Measurements from ENCODE around the gene VAV1. TPM values are rescaled to one million over a fixed set of nuclear protein-coding genes. Genes with fewer than 3 reads are reported as not detected.
A peak's percentile ranks its signal among the peaks of the same experiment; 100 is the strongest.

Gene VAV1, protein sequence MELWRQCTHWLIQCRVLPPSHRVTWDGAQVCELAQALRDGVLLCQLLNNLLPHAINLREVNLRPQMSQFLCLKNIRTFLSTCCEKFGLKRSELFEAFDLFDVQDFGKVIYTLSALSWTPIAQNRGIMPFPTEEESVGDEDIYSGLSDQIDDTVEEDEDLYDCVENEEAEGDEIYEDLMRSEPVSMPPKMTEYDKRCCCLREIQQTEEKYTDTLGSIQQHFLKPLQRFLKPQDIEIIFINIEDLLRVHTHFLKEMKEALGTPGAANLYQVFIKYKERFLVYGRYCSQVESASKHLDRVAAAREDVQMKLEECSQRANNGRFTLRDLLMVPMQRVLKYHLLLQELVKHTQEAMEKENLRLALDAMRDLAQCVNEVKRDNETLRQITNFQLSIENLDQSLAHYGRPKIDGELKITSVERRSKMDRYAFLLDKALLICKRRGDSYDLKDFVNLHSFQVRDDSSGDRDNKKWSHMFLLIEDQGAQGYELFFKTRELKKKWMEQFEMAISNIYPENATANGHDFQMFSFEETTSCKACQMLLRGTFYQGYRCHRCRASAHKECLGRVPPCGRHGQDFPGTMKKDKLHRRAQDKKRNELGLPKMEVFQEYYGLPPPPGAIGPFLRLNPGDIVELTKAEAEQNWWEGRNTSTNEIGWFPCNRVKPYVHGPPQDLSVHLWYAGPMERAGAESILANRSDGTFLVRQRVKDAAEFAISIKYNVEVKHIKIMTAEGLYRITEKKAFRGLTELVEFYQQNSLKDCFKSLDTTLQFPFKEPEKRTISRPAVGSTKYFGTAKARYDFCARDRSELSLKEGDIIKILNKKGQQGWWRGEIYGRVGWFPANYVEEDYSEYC
- polyA plus RNA-seq (2012; ENCODE audit: insufficient read depth, insufficient read length): 91.5 TPM

DNA sequence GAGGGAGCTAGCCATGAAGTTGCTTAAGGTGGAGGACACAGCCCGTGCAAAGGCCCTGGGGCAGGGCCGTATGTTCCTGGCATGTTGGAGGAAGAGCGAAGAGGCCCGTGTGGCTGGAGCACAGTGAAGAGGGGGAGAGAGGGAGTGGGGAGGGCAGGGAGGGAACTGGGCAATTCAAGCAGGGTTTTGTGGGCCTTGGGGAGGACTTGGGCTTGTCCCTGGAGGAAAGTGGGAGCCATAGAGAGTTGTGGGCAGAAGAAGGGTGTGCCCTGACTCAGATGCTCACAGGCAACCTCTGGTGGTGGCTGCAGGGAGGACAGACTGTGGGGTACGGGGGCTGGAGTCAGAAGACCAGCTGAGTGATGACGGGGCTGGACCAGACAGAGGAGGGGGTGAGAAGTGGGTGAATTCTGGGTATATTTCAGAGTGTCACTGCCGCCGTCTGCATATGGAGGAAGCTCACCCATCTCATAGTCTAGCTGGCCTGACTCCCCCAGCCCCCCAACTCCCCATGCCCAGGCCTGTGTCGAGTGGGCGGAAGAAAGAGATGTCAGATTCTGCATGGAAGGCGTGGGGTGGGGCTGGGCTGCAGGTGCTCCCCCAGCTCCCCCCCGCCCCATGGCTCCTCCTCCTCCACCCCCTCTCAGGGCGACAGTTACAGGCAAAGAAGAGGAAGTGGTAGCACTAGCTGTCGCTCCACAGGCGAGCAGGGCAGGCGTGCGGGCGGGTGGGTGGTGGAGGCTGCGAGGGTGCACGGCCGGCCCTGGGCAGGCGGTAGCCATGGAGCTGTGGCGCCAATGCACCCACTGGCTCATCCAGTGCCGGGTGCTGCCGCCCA lies at the start of gene VAV1:
Gene VAV1, plus strand, starts transcription at position 681 of the 838 bp plus-strand sequence. Its CDS starts 100 bp downstream, at position 781.
- peak within 1 kb of the TSS; percentile 98 for H3K4me3 ChIP-seq (ENCODE audit: low read length)
- DNase-seq (ENCODE audit: low read depth, low spot score): peak; percentile 87

DNA sequence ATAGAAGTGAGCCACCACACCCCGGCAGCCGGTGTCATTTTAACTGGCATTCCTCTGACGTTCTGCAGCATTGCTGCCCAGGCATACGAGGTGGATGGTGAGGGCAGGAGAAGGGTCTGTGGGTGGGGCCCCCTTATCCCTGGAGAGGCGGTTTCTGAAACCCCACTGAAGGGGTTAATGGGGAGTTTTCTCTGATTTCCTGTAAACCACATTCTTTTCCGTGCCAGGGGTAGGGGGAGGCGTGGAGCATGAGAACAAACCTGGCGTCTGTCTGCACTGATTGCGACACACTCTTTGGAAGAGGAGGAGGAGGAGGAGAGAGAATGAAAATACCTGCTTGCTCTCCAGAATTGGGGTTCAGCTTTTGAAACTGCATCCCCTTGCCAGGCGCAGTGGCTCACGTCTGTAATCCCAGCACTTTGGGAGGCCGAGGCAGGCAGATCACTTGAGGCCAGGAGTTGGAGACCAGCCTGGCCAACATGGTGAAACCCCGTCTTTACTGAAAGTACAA lies 49.3 kb upstream of the VAV1 start:
- no peak for DNase-seq (ENCODE audit: low read depth, low spot score)
- H3K4me3 ChIP-seq (ENCODE audit: low read length): no peak overlapping the region

DNA sequence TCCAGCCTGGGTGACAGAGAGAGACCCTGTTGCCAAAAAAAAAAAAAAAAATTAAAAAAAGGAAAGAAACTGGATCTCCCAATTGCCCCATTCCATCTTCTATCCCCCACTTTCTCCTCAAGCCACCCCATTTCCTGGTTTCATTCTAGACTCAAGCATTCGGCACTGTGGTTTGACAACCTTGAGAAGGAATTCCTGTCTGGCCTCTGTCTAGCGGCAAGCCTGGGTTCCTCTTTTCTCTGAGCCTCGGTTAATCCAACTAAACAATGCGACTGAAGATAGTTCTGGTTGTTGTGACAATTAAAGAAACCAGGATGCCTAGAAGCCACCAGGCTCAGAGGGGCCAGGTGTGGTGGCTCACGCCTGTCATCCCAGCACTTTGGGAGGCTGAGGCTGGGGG lies 48.8 kb upstream of the VAV1 start:
- no peak for DNase-seq (ENCODE audit: low read depth, low spot score)
- no peak overlapping the region for H3K4me3 ChIP-seq (ENCODE audit: low read length)

DNA sequence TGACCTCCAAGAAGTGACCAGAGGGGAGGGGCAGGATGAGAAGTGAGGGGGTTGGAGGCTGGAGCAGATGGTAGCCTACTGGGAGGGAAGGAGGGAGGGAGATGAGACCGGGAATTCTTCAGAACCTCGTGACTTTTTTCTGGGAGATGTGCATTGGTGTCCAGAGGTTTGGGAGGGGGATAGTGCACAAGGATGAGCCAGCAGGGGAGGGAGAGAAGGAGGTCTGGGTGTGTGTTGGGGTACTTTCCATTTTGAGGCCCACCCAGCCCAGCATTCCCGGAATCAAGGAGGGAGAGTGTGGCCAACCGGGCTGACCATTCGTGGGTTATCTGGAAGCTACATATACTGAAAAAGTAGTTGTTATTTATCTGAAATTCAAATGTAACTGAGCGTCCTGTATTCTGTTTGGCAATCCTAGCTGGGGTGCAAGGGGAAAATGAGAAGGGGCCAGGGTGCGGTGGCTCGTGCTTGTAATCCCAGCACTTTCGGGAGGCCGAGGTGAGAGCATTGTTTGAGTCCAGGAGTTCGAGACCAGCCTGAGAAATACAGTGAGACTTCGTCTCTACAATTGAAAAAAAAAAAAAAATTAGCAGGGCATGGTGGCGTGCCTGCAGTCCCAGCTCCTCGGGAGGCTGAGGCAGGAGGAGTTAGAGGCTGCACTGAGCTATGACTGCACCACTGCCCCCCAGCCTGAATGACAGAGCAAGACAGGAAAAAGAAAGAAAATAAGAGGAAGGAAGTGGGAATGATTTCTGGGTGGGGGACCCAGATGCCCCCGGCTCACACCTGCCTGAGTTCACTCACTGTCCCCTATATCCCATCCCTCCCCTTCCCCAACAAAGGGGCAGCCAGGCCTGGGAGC lies 47.6 kb upstream of the VAV1 start:
- DNase-seq (ENCODE audit: low read depth, low spot score): no peak
- H3K4me3 ChIP-seq (ENCODE audit: low read length): no peak overlapping the region

DNA sequence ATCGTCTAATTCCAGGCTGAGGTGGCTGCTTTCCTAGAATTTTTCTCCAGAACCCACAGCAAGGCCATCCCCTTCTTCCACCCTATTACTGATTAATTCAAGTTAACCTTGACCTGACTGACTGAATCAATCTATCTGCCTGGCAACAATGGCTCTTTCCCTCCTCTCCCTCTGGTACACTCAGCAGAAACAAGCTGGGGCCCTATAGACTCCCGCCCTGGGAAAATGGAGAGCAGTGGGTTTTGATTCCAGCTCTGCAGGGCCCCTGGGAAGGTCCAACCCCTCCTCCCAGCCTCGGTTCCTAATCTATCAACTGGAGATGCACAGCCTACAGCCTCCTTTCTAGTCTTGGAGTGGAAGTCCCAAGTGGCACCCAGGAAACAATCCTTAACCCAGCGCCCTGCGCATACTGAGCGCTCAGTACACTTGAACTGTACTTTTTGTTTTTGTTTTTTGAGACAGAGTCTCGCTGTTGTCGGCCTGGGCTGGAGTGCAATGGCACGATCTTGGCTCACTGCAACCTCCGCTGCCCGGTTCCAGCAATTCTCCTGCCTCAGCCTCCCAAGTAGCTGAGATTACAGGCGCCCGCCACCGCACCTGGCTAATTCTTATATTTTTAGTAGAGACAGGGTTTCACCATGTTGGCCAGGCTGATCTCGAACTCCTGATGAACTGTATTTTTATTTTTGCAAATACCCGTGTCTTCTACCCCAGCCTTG lies 46.8 kb upstream of the VAV1 start:
- DNase-seq (ENCODE audit: low read depth, low spot score): no peak
- H3K4me3 ChIP-seq (ENCODE audit: low read length): no peak overlapping the region

DNA sequence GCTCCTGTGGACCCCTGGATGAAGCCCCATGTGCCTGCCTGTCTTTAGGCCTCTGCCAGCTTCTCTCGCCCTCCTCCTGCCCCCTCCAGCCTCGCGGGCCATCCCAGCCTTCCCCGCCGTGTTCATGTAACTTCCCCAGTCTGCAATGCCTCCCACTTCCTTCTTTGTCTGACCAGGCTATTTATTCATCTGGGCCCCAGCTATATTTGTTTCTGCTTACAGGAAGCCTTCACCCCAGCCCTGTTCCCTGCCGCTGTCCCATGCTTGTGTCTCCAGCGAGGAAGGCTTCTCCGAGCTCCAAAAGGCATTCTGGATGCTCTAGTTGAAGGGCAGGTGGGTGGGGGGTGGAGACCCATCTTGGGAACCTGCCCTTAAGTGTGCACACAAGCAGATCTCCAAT lies 44.2 kb upstream of the VAV1 start:
- no peak overlapping the region for H3K4me3 ChIP-seq (ENCODE audit: low read length)
- DNase-seq (ENCODE audit: low read depth, low spot score): no peak

DNA sequence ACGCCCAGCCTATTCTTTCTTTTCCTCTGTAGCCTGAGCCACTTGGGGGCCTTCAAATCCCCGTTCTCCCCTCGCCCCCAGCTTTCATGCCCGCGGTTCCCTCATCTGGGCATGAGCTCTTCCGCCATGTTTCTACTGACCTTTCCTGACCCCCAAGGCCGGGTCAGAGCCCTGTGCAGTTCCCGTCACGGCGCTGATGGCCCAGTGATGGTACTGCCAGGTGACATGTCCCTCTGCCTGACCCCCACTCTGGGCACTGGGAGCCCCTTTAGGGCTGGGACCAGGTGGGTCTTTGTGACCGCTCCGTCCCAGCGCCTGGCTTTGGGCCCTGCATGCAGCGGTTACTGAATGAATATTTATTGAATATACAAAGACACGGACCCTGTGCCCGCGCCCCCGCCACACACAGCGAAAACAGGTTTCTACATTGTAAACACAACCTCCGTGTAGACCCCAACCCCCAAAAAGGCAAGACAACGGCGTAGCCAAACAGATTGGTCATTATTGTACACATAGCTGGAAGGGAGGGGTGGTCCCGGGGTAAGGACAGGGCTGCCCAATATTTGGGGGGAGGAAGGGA lies 42.8 kb upstream of the VAV1 start:
- no peak overlapping the region for H3K4me3 ChIP-seq (ENCODE audit: low read length)
- no peak for DNase-seq (ENCODE audit: low read depth, low spot score)

DNA sequence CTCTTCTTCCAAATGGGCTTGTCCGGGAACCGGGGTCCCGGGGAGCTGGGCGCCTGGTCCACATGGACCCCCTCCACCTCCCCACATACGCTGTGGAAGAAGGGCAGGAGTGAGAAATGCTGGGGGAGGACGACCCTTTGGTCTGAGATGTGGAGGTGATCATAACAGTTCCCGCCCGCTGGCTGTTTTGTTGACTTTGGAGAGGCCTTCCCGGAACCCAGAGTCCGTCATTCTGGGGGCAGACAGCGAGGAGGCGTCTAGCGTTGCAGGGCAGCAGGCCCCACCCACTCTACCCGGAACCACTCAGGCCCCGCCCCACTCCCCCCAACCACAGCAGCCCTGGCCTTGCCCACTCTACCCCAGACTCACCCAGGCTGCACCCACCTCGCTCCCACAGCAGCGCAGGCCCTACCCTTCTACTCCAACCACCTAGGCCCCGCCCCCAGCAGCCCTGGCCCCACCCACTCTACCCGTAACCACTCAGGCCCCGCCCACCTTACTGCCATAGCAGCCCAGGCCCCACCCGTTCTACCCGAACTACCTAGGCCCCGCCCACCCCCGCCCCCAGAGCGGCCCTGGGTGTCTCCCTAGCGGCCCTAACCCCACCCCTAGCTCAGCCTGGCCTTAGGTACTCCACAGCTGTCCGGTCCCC lies 42.2 kb upstream of the VAV1 start:
- H3K4me3 ChIP-seq (ENCODE audit: low read length): no peak overlapping the region
- no peak for DNase-seq (ENCODE audit: low read depth, low spot score)

DNA sequence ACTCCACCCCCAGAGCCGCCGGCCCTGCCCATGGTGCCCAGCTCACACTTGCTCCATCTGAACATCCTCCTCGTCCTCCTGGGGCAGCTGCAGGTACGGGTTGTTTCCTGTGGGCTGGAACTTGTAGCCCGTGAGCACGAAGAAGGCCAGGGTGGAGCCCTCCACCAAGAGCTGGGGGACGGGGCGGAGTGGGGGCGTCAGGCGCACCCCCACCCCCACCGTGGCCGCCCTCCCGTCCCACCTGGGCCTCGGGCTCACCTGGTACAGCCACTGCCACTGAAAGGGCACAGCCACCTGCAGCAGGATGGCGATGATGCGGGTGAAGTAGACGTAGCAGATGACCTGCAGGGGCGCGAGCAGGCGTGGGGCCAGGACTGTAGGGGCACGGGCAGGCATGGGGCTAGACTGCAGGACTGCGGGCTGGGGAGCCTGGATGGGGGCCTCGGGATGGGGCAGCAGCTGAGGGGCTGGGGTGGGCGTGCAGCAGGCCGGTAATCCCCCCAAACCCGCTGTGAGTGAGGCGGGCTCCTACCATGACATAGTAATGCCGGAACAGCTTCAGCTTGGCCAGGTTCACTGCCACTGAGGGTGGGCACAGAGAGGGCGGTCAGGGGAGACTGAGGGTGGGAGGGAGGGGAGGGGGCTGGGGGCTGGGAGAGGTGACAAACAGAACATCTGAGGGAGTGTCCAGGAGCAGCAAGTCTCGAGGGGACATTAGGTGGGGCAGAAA lies 41.4 kb upstream of the VAV1 start:
- H3K4me3 ChIP-seq (ENCODE audit: low read length): no peak overlapping the region

DNA sequence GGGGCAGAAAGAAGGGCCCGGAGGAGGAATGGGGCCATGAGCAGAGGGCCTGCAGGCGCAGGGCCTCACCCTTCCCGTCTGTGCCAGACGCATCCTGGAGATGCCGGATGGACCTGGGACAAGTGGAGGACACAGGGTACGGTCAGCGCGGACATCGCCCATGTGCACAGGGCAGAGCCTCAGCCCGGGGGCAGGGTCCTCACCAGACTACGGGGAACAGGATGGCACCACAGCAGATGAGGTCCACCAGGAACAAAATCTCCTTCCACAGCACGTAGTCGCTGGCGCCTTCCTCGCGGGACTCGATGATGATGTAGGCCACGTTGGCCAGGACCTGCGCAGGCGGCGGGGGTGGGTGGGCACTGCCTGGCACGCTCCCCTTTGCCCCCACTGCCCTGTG lies 40.7 kb upstream of the VAV1 start:
- no peak overlapping the region for H3K4me3 ChIP-seq (ENCODE audit: low read length)
- no peak for DNase-seq (ENCODE audit: low read depth, low spot score)

More for the DNA sequence above, 41.4 kb upstream of the VAV1 start:
- no peak for DNase-seq (ENCODE audit: low read depth, low spot score)

DNA sequence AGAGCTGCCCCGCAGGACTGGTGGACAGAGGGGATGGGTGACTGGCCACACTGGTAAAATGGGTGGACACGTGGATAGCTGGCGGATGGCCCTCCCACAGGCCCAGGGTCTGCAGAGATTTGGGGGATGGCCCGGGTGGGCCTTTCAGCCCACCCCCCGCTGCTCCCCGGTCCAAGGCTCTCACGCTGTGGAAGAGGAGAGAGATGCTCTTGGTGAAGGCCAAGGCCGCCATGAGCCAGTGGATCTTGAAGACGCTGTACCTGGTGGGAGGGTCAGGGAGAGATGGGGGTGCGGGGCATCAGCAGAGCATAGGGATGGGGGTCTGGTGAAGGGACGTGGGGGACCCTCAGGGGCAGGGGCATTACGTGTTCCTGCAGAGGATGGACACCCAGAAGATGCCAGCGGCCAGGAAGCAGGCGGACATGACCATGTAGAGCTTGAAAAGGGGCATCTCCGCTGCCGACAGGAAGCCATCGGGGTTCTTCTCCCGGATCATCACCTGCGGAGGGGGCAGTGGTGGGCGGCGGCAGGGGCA lies 39.6 kb upstream of the VAV1 start:
- no peak overlapping the region for H3K4me3 ChIP-seq (ENCODE audit: low read length)
- DNase-seq (ENCODE audit: low read depth, low spot score): no peak

DNA sequence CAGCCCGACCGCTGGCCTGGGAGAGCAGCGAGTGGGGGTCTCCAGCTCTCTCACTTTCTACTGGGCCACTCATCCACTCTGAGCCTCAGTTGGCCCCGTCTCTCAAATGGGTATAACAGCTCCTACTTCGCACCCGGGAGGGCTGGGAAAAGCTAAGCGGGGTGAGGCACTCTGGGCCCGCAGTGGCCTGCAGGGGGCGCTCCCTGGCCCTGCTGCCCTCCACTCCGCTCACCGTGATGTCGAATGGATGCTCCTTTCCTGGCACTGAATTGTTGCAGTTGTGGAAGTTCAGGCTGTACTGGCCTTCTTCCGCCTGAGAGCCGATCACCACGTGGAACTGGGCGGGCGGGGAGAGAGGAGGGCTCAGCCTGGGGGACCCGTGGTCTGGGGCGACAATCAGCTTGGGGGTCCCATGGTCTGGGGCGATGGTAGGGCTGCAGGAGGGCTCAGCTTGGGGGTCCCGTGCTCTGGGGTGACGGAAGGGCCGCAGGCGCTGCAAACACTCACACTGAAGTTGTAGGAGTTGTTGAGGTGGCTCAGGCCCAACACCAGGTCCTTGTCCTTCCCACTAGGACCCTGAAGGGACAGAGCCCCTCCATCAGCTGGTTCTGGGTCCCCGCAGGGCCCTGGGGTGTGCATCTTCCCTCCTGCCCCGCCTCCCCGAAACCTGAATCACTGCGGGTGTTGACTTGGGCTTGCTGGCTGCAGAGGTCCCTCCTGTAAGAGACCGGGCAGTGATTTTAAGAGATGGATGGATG lies 39.0 kb upstream of the VAV1 start:
- H3K4me3 ChIP-seq (ENCODE audit: low read length): no peak overlapping the region
- DNase-seq (ENCODE audit: low read depth, low spot score): no peak

DNA sequence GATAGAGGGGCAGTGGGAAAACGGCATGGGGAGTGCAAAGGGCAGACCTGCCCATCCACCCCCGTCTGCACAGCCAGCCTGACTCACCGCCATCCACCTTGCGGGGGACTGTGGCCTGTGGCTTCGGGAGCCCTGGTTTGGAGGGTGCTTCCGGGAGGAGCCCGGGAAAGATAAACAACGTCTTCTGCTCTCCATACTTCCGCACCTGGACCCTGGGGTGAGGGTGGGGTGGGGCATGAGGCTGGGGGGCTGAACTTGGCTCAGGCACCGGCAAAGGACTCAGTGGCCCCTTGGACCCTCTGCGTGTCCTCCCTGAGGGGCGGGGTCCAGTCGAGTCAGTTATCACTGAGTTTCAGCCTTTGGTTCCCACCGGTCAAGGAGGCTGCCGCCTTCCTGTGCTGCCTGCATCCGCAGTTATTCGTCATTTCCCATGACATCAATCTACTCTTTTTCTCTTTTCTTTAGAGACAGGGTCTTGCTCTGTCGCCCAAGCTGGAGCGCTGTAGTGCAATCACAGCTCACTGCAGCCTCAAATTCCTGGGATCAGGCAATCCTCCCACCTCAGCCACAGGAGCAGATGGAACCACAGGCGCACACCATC lies 38.3 kb upstream of the VAV1 start:
- H3K4me3 ChIP-seq (ENCODE audit: low read length): no peak overlapping the region
- DNase-seq (ENCODE audit: low read depth, low spot score): no peak

DNA sequence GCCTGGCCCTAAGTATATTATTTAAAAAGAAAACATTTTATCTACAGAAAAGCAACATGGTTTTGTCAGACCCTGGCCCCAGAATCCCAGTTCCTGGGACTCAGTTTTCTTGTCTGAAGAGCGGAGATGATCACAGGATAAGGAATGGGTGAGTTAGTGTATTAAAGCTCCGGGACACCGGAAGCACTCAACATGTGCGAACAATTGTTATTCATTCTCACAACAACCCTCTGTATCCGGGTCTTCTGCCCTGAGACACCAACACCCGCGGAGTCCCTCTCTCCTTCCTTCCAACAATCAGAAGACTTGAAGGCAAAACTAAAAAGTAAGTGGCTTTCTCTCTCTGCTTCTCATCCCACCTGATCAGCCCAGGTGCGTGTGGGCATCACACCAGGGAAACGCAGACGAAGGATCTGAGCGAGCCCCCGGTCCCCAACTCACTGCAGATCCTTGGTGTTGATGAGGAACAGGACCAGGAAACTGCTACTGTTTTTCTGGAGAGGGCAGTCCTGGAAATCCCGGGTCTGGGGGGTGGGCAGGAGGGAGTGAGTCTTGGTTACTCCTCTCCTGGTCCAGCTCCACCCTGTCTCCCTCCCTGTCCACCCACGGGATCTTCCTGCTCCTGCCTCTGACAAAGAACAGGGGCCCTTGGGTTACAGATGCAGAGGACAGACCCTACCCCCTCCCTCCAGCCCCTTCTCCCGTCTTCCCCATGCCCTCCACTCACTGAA lies 37.2 kb upstream of the VAV1 start:
- no peak overlapping the region for H3K4me3 ChIP-seq (ENCODE audit: low read length)
- DNase-seq (ENCODE audit: low read depth, low spot score): no peak
